Neural cell (in vitro differentiated cells): ENCODE data around the gene PRR33.

Experiments used
- CTCF ChIP-seq: fragments of 450-650 bp; IDR thresholded peaks from 2 replicates; pipeline ENCODE4 v1.5.1; 2014; ENCODE audit warnings: antibody characterized with exemption, mild to moderate bottlenecking, moderate library complexity; ENCODE audit not compliant: poor library complexity, severe bottlenecking
- EP300 ChIP-seq: fragments of 450-650 bp; conservative IDR thresholded peaks from 2 replicates; pipeline ENCODE4 v1.6.1; 2014; ENCODE audit warnings: antibody characterized with exemption, mild to moderate bottlenecking, moderate library complexity; ENCODE audit not compliant: poor library complexity, severe bottlenecking
- MXI1 ChIP-seq: fragments of 450-650 bp; conservative IDR thresholded peaks from 2 replicates; pipeline ENCODE4 v1.6.1; 2014; ENCODE audit warnings: antibody characterized with exemption, mild to moderate bottlenecking; ENCODE audit not compliant: poor library complexity, severe bottlenecking
- POLR2AphosphoS5 ChIP-seq: IDR thresholded peaks from 2 replicates; pipeline ENCODE4 v1.6.1; 2012
- REST ChIP-seq: IDR thresholded peaks from 2 replicates; pipeline ENCODE4 v1.6.1; 2012; ENCODE audit warnings: borderline replicate concordance
- SMC3 ChIP-seq: fragments of 450-650 bp; conservative IDR thresholded peaks from 2 replicates; pipeline ENCODE4 v1.6.1; 2014; ENCODE audit warnings: antibody characterized with exemption, mild to moderate bottlenecking, moderate library complexity; ENCODE audit not compliant: poor library complexity
- TAF1 ChIP-seq: IDR thresholded peaks from 2 replicates; pipeline ENCODE4 v1.6.1; 2012; ENCODE audit warnings: low read depth

- no peak for TF ChIP-seq CTCF
- TF ChIP-seq SMC3: no peak
- no peak for TF ChIP-seq TAF1
- TF ChIP-seq EP300: no peak
- no peak for TF ChIP-seq REST
- no peak for TF ChIP-seq MXI1
- no peak for TF ChIP-seq POLR2AphosphoS5
These were observed 10.0 kb downstream of the PRR33 start for GRCh38 chr11:1881442-1882264.
